ENCODE results near the gene ANKRD11.

DNA sequence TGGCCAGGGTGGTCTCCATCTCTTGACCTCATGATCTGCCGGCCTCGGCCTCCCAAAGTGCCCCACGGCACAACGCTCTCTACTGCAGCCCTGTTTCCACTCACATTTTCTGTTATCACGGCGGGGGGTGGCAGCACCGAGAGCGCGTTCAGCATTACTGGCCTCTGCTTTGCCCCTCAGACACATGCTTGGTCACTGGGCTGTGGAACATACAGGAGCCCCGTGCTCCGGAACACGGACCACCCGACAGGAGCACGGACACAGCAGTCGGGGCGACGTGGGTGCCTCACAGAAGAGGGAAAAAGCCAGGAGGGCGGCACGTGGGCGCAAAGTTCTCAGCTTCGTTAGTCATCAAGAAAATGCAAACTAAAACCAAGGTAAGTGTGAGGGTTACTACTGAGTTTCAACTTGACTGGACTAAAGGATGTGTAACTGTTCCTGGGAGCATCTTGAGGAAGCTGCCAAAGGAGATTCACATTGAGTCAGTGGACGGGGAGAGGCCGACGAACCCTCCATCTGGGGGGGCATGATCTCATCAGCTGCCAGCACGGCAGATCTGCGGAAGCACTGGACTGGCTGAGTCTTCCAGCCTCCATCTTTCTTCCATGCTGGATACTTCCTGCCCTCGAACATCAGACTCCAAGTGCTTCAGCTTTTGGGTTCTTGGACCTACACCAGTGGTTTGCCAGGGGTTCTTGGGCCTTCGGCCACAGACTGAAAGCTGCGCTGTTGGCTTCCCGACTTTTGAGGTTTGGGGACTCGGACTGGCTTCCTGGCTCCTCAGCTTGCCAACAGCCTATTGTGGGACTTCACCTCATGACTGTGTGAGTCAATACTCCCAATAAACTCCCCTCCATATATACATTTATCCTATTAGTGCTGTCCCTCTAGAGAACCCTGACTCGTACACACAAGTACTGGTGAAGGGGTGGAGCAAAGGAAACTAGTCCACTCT lies 166.0 kb downstream of the ANKRD11 start:
- no peak for TF ChIP-seq EZH2 (IDR thresholded peaks at IDR 0.05)
- TF ChIP-seq, protein P1, sequence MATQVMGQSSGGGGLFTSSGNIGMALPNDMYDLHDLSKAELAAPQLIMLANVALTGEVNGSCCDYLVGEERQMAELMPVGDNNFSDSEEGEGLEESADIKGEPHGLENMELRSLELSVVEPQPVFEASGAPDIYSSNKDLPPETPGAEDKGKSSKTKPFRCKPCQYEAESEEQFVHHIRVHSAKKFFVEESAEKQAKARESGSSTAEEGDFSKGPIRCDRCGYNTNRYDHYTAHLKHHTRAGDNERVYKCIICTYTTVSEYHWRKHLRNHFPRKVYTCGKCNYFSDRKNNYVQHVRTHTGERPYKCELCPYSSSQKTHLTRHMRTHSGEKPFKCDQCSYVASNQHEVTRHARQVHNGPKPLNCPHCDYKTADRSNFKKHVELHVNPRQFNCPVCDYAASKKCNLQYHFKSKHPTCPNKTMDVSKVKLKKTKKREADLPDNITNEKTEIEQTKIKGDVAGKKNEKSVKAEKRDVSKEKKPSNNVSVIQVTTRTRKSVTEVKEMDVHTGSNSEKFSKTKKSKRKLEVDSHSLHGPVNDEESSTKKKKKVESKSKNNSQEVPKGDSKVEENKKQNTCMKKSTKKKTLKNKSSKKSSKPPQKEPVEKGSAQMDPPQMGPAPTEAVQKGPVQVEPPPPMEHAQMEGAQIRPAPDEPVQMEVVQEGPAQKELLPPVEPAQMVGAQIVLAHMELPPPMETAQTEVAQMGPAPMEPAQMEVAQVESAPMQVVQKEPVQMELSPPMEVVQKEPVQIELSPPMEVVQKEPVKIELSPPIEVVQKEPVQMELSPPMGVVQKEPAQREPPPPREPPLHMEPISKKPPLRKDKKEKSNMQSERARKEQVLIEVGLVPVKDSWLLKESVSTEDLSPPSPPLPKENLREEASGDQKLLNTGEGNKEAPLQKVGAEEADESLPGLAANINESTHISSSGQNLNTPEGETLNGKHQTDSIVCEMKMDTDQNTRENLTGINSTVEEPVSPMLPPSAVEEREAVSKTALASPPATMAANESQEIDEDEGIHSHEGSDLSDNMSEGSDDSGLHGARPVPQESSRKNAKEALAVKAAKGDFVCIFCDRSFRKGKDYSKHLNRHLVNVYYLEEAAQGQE (IDR thresholded peaks at IDR 0.05; ENCODE audit: low read depth) = no peak
- TF ChIP-seq, protein P2, sequence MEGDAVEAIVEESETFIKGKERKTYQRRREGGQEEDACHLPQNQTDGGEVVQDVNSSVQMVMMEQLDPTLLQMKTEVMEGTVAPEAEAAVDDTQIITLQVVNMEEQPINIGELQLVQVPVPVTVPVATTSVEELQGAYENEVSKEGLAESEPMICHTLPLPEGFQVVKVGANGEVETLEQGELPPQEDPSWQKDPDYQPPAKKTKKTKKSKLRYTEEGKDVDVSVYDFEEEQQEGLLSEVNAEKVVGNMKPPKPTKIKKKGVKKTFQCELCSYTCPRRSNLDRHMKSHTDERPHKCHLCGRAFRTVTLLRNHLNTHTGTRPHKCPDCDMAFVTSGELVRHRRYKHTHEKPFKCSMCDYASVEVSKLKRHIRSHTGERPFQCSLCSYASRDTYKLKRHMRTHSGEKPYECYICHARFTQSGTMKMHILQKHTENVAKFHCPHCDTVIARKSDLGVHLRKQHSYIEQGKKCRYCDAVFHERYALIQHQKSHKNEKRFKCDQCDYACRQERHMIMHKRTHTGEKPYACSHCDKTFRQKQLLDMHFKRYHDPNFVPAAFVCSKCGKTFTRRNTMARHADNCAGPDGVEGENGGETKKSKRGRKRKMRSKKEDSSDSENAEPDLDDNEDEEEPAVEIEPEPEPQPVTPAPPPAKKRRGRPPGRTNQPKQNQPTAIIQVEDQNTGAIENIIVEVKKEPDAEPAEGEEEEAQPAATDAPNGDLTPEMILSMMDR (IDR thresholded peaks at IDR 0.05 in 2 of 3, conservative IDR thresholded peaks at IDR 0.05 in 1 of 3; ENCODE audit: borderline replicate concordance in 1 of 3, insufficient read depth in 1 of 3, low read depth in 2 of 3, low read length in 2 of 3) = no peak
- TF ChIP-seq POLR2AphosphoS5 (IDR thresholded peaks at IDR 0.05; ENCODE audit: low read depth, low read length) = no peak
- TF ChIP-seq POLR2A (IDR thresholded peaks at IDR 0.05; ENCODE audit: borderline replicate concordance, extremely low read depth, insufficient read depth, insufficient read length) = no peak
- no peak for TF ChIP-seq ZFX (IDR thresholded peaks at IDR 0.05)
- no peak for TF ChIP-seq SRF (IDR thresholded peaks at IDR 0.05; ENCODE audit: low read depth)

Measured in HCT116 (cell line).